Mammary epithelial cell (primary cell): ENCODE data around the gene HSD11B1.

Experiments
- EZH2 ChIP-seq: IDR thresholded peaks from 2 replicates; pipeline ENCODE4 v1.6.1; 2012; ENCODE audit warnings: low read length, inconsistent platforms, borderline replicate concordance
- TF ChIP-seq, protein P1 (sequence below), 2 donors: IDR thresholded peaks in 1 of 2; conservative IDR thresholded peaks in 1 of 2; 2 replicates each; pipeline ENCODE4 v1.5.1; 2011 to 2012; ENCODE audit warnings: inconsistent platforms in 2 of 2, low read length in 2 of 2, mild to moderate bottlenecking in 2 of 2, control low read depth in 1 of 2, low read depth in 1 of 2; ENCODE audit not compliant: insufficient read depth in 1 of 2; ENCODE audit errors: extremely low read depth in 1 of 2

DNA sequence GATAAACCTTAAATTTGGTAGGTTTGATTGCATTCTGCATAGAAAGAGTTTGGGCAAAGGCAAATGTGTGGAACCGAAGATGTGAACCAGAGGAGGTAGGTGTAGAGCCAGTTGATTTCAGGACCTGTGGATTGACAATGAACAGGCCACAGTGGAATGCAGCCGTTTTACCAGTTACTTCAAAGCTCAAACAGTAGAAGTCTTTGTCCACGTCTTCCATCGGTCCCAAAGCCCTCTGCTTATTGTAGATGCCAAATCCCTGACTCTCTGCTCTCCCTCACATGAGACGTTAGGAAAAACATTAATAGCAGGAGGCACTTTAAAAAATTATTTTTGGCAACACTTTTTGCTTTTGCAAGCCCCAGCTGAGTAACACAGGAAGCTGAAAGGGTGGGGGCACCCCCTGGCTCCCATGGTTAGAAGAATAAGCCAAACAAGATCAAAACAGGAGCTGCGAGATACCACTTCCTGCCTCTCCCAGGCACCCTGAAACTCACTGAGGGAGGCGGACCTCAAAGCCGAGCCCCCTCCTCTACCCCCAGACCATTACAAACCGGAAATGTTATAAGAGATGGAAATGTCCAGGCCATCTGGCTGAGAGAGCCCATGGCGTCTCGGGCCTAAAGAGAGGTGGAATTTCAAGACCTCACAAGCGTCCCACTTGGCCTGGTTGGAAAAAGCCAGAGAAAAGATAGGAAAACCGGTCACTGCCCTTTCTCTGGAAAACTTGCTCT, 64.7 kb downstream of the HSD11B1 start:
- TF ChIP-seq, protein P1, sequence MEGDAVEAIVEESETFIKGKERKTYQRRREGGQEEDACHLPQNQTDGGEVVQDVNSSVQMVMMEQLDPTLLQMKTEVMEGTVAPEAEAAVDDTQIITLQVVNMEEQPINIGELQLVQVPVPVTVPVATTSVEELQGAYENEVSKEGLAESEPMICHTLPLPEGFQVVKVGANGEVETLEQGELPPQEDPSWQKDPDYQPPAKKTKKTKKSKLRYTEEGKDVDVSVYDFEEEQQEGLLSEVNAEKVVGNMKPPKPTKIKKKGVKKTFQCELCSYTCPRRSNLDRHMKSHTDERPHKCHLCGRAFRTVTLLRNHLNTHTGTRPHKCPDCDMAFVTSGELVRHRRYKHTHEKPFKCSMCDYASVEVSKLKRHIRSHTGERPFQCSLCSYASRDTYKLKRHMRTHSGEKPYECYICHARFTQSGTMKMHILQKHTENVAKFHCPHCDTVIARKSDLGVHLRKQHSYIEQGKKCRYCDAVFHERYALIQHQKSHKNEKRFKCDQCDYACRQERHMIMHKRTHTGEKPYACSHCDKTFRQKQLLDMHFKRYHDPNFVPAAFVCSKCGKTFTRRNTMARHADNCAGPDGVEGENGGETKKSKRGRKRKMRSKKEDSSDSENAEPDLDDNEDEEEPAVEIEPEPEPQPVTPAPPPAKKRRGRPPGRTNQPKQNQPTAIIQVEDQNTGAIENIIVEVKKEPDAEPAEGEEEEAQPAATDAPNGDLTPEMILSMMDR (conservative IDR thresholded peaks at IDR 0.05 in 1 of 2, IDR thresholded peaks at IDR 0.05 in 1 of 2; ENCODE audit: extremely low read depth in 1 of 2, insufficient read depth in 1 of 2, low read depth in 1 of 2, low read length in 2 of 2) = no peak
- TF ChIP-seq EZH2 = no peak
